HepG2 (cell line): ENCODE data around the gene MVP. TPM values are rescaled to one million over a fixed set of nuclear protein-coding genes. Genes with fewer than 3 reads are reported as not detected.
A peak's percentile ranks its signal among the peaks of the same experiment; 100 is the strongest.

Experiments used
- ZBTB3 ChIP-seq: sonication (generic); formaldehyde crosslinking; IDR thresholded peaks from 2 replicates; pipeline ENCODE4 v1.4.0; 2020; ENCODE audit warnings: low read depth, mild to moderate bottlenecking, moderate library complexity, missing genetic modification reagents, borderline replicate concordance
- ZNF10 ChIP-seq: sonication (generic); formaldehyde crosslinking; IDR thresholded peaks from 2 replicates; pipeline ENCODE4 v1.4.0; 2020; ENCODE audit warnings: mild to moderate bottlenecking, low read depth, missing genetic modification reagents, borderline replicate concordance
- ZNF552 ChIP-seq: sonication (generic); formaldehyde crosslinking; IDR thresholded peaks from 2 replicates; pipeline ENCODE4 v1.9.0; 2022; ENCODE audit warnings: missing genetic modification reagents, mild to moderate bottlenecking, borderline replicate concordance
- ZNF569 ChIP-seq: sonication (generic); formaldehyde crosslinking; IDR thresholded peaks from 2 replicates; pipeline ENCODE4 v1.5.0; 2020; ENCODE audit warnings: mild to moderate bottlenecking, missing genetic modification reagents, moderate library complexity, borderline replicate concordance
- ZNF782 ChIP-seq: sonication (generic); formaldehyde crosslinking; IDR thresholded peaks from 2 replicates; pipeline ENCODE4 v1.4.0; 2020; ENCODE audit warnings: missing genetic modification reagents, mild to moderate bottlenecking, borderline replicate concordance
- ZNF891 ChIP-seq: sonication (generic); formaldehyde crosslinking; IDR thresholded peaks from 2 replicates; pipeline ENCODE4 v1.5.0; 2020; ENCODE audit warnings: mild to moderate bottlenecking, missing genetic modification reagents
- polyA plus RNA-seq, 8 experiments: library from polyadenylated mRNA; depleted of rRNA in 3 of 8; stranded (reverse) in 7 of 8; unstranded in 1 of 8; fragments of >200 nt; fragmentation: Illumina TruSeq in 4 of 8; extraction: Trizol in 4 of 8; gene quantifications; 2 replicates each; pipeline versions ENCODE4 v1.2.1 to v1.2.3, GENCODE V29; 2011 to 2016; ENCODE audit warnings: low read depth in 4 of 8, missing spikeins in 1 of 8, mixed read lengths in 1 of 8; ENCODE audit not compliant: insufficient read depth in 1 of 8
- total RNA-seq, 5 experiments: library from RNA; depleted of rRNA; stranded (reverse); fragments of >200 nt; fragmentation: Illumina TruSeq; extraction: Trizol; gene quantifications; 2 replicates each; pipeline ENCODE4 v1.2.3, GENCODE V29; 2016; ENCODE audit warnings: low read depth in 1 of 5
- TF ChIP-seq, protein P1 (sequence below): sonication (generic); formaldehyde crosslinking; IDR thresholded peaks from 2 replicates; pipeline ENCODE4 v1.4.0; 2020; ENCODE audit warnings: missing genetic modification reagents, borderline replicate concordance
- TF ChIP-seq, protein P2 (sequence below), 2 experiments: fragments of 450-650 bp in 1 of 2; sonication (generic) in 1 of 2; formaldehyde crosslinking; IDR thresholded peaks; 2 replicates each; pipeline versions ENCODE4 v1.5.0 to v1.8.0; 2020 to 2022; ENCODE audit warnings: mild to moderate bottlenecking in 1 of 2, missing genetic modification reagents in 1 of 2
- TF ChIP-seq, protein P3 (sequence below): sonication (generic); formaldehyde crosslinking; IDR thresholded peaks from 2 replicates; pipeline ENCODE4 v1.4.0; 2020; ENCODE audit warnings: missing genetic modification reagents
- TF ChIP-seq, protein P4 (sequence below): sonication (generic); formaldehyde crosslinking; IDR thresholded peaks from 2 replicates; pipeline ENCODE4 v1.5.0; 2020; ENCODE audit warnings: missing genetic modification reagents
- TF ChIP-seq, protein P5 (sequence below): IDR thresholded peaks from 2 replicates; pipeline ENCODE4 v1.6.1; 2016; ENCODE audit warnings: missing compliant biosample characterization, missing genetic modification reagents, borderline replicate concordance
- TF ChIP-seq, protein P6 (sequence below): sonication (generic); formaldehyde crosslinking; IDR thresholded peaks from 2 replicates; pipeline ENCODE4 v1.4.0; 2020; ENCODE audit warnings: missing genetic modification reagents

Gene MVP
- total and polyA plus RNA-seq, 2 of the 13 experiments (the other 11 are each of a cell fraction or from before 2014, with no cell fraction given), result 22.9 to 43.5 TPM

DNA sequence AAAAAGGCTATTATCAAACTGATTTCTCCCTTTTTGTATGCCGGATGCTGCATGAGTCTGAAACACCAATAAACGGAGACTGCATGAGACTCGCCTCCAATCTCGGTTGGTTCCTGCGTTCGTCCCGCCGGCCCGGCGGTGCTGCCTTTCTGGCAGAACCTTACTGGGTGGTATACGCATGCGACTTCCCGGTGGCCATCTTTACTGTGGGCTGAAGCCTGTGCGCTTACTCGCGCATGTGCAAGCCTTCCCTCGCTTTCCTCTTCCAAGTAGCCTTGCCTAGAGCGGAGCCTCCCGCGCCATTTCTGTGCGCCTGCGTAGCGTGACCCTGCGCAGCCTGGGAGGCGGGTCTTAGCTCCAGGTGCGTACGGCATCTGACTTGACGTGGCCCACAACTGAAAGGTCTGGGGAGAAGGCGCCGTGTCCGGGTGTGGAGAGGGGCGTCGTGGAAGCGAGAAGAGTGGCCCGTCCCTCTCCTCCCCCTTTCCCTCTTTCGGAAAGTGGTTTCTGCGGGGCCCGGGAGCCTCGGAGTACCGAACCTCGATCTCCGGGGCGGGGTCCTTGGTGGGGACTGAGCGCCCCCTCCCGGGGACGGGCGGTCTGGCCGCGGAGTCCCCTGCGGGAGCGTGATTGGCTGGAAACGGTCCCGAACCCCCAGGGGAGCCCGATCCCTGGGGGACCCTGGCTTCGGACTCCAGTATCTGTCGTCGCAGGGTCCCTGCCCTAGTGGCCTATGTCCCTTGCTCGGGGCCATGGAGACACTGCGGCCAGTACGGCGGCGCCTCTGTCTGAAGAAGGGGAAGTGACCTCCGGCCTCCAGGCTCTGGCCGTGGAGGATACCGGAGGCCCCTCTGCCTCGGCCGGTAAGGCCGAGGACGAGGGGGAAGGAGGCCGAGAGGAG is 4.2 kb upstream of the MVP start, which contains the start of gene PAGR1 (continued):
- TF ChIP-seq, protein P1, sequence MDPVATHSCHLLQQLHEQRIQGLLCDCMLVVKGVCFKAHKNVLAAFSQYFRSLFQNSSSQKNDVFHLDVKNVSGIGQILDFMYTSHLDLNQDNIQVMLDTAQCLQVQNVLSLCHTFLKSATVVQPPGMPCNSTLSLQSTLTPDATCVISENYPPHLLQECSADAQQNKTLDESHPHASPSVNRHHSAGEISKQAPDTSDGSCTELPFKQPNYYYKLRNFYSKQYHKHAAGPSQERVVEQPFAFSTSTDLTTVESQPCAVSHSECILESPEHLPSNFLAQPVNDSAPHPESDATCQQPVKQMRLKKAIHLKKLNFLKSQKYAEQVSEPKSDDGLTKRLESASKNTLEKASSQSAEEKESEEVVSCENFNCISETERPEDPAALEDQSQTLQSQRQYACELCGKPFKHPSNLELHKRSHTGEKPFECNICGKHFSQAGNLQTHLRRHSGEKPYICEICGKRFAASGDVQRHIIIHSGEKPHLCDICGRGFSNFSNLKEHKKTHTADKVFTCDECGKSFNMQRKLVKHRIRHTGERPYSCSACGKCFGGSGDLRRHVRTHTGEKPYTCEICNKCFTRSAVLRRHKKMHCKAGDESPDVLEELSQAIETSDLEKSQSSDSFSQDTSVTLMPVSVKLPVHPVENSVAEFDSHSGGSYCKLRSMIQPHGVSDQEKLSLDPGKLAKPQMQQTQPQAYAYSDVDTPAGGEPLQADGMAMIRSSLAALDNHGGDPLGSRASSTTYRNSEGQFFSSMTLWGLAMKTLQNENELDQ (CRISPR knock-in tag), result no peak; the same call in 1 of the 2 replicates
- TF ChIP-seq, protein P2, sequence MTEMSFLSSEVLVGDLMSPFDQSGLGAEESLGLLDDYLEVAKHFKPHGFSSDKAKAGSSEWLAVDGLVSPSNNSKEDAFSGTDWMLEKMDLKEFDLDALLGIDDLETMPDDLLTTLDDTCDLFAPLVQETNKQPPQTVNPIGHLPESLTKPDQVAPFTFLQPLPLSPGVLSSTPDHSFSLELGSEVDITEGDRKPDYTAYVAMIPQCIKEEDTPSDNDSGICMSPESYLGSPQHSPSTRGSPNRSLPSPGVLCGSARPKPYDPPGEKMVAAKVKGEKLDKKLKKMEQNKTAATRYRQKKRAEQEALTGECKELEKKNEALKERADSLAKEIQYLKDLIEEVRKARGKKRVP (CRISPR knock-in tag; IDR thresholded peaks at IDR 0.05), result no peak
- TF ChIP-seq ZBTB3 (CRISPR knock-in tag) (peak; percentile 85; the same call in 1 of the 2 replicates), ZNF10 (CRISPR knock-in tag) (no peak), ZNF552 (CRISPR knock-in tag) (0 out of 2 replicates have a peak, but pooled peaks have one; percentile 40), ZNF891 (CRISPR knock-in tag) (peak; percentile 98), ZNF782 (CRISPR knock-in tag) (peak; percentile 48; the same call in 1 of the 2 replicates), ZNF569 (CRISPR knock-in tag) (no peak; the same call in 1 of the 2 replicates)
- TF ChIP-seq, protein P3, sequence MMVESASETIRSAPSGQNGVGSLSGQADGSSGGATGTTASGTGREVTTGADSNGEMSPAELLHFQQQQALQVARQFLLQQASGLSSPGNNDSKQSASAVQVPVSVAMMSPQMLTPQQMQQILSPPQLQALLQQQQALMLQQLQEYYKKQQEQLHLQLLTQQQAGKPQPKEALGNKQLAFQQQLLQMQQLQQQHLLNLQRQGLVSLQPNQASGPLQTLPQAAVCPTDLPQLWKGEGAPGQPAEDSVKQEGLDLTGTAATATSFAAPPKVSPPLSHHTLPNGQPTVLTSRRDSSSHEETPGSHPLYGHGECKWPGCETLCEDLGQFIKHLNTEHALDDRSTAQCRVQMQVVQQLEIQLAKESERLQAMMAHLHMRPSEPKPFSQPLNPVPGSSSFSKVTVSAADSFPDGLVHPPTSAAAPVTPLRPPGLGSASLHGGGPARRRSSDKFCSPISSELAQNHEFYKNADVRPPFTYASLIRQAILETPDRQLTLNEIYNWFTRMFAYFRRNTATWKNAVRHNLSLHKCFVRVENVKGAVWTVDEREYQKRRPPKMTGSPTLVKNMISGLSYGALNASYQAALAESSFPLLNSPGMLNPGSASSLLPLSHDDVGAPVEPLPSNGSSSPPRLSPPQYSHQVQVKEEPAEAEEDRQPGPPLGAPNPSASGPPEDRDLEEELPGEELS, result peak; percentile 67
- TF ChIP-seq, protein P4, sequence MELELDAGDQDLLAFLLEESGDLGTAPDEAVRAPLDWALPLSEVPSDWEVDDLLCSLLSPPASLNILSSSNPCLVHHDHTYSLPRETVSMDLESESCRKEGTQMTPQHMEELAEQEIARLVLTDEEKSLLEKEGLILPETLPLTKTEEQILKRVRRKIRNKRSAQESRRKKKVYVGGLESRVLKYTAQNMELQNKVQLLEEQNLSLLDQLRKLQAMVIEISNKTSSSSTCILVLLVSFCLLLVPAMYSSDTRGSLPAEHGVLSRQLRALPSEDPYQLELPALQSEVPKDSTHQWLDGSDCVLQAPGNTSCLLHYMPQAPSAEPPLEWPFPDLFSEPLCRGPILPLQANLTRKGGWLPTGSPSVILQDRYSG, result no peak
- TF ChIP-seq, protein P5, sequence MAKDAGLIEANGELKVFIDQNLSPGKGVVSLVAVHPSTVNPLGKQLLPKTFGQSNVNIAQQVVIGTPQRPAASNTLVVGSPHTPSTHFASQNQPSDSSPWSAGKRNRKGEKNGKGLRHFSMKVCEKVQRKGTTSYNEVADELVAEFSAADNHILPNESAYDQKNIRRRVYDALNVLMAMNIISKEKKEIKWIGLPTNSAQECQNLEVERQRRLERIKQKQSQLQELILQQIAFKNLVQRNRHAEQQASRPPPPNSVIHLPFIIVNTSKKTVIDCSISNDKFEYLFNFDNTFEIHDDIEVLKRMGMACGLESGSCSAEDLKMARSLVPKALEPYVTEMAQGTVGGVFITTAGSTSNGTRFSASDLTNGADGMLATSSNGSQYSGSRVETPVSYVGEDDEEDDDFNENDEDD, result peak; percentile 97
- TF ChIP-seq, protein P6, sequence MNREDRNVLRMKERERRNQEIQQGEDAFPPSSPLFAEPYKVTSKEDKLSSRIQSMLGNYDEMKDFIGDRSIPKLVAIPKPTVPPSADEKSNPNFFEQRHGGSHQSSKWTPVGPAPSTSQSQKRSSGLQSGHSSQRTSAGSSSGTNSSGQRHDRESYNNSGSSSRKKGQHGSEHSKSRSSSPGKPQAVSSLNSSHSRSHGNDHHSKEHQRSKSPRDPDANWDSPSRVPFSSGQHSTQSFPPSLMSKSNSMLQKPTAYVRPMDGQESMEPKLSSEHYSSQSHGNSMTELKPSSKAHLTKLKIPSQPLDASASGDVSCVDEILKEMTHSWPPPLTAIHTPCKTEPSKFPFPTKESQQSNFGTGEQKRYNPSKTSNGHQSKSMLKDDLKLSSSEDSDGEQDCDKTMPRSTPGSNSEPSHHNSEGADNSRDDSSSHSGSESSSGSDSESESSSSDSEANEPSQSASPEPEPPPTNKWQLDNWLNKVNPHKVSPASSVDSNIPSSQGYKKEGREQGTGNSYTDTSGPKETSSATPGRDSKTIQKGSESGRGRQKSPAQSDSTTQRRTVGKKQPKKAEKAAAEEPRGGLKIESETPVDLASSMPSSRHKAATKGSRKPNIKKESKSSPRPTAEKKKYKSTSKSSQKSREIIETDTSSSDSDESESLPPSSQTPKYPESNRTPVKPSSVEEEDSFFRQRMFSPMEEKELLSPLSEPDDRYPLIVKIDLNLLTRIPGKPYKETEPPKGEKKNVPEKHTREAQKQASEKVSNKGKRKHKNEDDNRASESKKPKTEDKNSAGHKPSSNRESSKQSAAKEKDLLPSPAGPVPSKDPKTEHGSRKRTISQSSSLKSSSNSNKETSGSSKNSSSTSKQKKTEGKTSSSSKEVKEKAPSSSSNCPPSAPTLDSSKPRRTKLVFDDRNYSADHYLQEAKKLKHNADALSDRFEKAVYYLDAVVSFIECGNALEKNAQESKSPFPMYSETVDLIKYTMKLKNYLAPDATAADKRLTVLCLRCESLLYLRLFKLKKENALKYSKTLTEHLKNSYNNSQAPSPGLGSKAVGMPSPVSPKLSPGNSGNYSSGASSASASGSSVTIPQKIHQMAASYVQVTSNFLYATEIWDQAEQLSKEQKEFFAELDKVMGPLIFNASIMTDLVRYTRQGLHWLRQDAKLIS (CRISPR knock-in tag), result 0 out of 2 replicates have a peak, but pooled peaks have one; percentile 1
